NOMO-1 treated with dmso at 0.1 percent for 144 hours (cell line): Measurements from ENCODE around the gene APOE.
"Not testable (repeated sequence)": the region's sequence is repeated elsewhere in the genome, so short reads cannot be mapped to it uniquely, and the experiment has no call there.

Experiments used
- DNase-seq: peaks from one replicate; lab custom pipeline; 2025; ENCODE audit not compliant: unreplicated experiment; lab: John Stamatoyannopoulos, UW

Gene APOE

GRCh38 chr19:44883922-44884321, 21.7 kb upstream of the APOE start:
- DNase-seq = no peak

- DNase-seq = no peak
These were observed 21.0 kb upstream of the APOE start for GRCh38 chr19:44884566-44884965.

GRCh38 chr19:44886141-44886540, 19.5 kb upstream of the APOE start:
- no peak for DNase-seq

- DNase-seq = no peak
These were observed 17.9 kb upstream of the APOE start for GRCh38 chr19:44887648-44888047.

GRCh38 chr19:44888335-44888734, 17.3 kb upstream of the APOE start:
- not testable (repeated sequence) for DNase-seq

GRCh38 chr19:44889830-44890365, 15.7 kb upstream of the APOE start:
- DNase-seq = no peak

GRCh38 chr19:44890366-44891015, 15.1 kb upstream of the APOE start:
- peak; percentile 100 for DNase-seq

DNA sequence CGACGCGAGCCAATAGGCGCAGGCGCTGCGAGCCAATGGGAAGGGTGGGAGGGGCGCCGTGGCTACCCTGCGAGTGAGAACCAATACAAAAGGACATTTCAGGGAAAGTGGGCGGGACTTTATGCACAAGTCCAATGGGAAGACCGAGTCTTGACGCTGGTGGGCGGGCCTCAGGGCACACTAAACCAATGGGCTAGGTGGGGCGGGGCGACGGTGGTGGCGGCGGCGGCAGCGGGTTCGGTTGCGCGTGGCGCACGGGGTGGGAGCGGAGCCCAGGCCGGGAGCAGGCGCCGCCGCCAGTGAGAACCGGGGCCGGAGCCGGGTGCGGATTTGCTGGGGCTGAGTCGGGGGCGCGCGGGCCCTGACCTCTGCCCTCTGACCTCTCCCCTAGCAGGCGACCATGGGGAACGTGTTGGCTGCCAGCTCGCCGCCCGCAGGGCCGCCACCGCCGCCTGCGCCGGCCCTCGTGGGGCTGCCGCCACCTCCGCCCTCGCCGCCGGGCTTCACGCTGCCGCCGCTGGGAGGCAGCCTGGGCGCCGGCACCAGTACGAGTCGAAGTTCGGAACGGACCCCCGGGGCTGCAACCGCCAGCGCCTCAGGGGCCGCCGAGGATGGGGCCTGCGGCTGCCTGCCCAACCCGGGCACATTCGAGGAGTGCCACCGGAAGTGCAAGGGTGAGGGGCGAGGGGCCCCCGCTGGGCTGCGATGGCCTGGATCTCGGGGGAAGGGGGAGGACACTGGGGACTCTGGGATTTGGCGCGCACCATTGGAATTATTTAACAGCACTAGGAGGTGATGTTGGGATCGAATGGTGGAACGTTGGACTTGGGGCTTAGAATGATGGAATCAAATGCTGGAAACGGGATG, 14.3 kb upstream of the APOE start, which contains the start of gene TOMM40:
TSS of gene TOMM40 (plus strand) at position 239 of the 867 bp plus-strand sequence. CDS start at position 401, 162 bp downstream.
- peak; percentile 100 for DNase-seq

GRCh38 chr19:44892932-44893331, 12.7 kb upstream of the APOE start:
- no peak for DNase-seq

DNA sequence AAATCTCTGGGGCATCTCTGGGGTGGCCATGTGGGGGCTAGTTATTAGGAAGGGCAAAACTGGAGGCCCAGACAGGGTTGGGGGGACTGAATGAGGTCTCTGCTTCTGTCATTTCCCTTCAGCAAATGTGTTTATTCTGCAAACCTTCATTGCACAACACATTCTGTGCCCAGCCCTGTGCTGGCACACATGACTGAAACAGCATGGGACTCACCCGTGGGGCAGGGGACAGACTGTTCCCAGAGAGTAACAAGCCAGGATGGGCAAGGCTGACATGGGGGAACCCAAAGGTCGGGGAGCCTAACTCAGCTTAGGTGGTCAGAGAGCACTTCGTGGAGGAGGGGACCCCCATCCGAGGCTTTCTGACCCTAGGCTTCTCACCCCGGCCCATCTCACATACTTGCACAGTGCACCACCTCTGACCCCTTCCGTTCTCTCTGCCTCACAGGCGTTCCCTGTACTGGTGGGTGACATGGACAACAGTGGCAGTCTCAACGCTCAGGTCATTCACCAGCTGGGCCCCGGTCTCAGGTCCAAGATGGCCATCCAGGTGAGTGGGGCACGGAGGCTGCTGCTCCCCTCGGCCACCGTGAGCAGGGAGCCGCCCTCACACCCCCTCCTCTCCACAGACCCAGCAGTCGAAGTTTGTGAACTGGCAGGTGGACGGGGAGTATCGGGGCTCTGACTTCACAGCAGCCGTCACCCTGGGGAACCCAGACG, 12.1 kb upstream of the APOE start:
- DNase-seq = no peak

- no peak for DNase-seq
These were observed 11.6 kb upstream of the APOE start for GRCh38 chr19:44894052-44894400.

DNA sequence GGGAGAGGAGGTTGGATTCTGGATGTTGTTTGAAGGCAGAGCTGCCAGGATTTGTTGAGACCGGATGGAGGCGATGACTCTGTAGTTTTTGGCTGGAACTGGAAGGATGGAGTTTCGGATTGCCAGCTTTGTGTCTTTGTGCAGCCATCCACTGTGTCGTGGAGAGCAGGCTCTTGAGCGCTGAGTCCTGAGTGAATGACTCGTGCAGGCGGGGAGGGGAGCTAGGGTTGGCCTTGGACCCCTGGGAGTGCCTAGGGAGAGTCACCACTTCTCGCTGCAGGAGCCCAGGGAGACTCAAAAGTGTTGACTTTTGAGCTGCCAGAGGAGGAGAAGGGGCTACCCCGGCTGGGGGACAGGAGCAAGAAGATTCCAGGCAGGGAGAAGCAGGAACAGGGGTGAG, 10.7 kb upstream of the APOE start:
- no peak for DNase-seq

- no peak for DNase-seq
These were observed 7.8 kb upstream of the APOE start for GRCh38 chr19:44897835-44898234.

- DNase-seq = no peak
These were observed 5.0 kb upstream of the APOE start for GRCh38 chr19:44900328-44901244.

DNA sequence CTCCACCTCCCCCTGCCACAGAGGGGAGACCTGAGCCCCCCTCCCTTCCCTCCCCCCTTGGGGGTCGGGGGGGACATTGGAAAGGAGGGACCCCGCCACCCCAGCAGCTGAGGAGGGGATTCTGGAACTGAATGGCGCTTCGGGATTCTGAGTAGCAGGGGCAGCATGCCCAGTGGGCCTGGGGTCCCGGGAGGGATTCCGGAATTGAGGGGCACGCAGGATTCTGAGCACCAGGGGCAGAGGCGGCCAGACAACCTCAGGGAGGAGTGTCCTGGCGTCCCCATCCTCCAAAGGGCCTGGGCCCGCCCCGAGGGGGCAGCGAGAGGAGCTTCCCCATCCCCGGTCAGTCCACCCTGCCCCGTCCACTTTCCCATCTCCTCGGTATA, 2.4 kb upstream of the APOE start:
- no peak for DNase-seq

DNA sequence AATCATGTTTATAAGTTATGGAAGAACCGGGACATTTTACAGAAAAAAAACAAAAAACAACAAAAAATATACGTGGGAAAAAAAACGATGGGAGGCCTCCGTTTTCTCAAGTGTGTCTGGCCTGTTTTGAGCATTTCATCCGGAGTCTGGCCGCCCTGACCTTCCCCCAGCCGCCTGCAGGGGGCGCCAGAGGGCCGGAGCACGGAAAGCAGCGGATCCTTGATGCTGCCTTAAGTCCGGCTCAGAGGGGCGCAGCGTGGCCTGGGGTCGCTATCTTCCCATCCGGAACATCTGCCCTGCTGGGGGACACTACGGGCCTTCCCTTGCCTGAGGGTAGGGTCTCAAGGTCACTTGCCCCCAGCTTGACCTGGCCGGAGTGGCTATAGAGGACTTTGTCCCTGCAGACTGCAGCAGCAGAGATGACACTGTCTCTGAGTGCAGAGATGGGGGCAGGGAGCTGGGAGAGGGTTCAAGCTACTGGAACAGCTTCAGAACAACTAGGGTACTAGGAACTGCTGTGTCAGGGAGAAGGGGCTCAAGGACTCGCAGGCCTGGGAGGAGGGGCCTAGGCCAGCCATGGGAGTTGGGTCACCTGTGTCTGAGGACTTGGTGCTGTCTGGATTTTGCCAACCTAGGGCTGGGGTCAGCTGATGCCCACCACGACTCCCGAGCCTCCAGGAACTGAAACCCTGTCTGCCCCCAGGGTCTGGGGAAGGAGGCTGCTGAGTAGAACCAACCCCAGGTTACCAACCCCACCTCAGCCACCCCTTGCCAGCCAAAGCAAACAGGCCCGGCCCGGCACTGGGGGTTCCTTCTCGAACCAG, 1.8 kb upstream of the APOE start:
- peak; percentile 53 for DNase-seq

GRCh38 chr19:44904426-44904994, 1.1 kb upstream of the APOE start:
- DNase-seq = no peak

DNA sequence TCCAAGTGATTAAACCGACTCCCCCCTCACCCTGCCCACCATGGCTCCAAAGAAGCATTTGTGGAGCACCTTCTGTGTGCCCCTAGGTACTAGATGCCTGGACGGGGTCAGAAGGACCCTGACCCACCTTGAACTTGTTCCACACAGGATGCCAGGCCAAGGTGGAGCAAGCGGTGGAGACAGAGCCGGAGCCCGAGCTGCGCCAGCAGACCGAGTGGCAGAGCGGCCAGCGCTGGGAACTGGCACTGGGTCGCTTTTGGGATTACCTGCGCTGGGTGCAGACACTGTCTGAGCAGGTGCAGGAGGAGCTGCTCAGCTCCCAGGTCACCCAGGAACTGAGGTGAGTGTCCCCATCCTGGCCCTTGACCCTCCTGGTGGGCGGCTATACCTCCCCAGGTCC, 2.0 kb downstream of the APOE start:
- no peak for DNase-seq

GRCh38 chr19:44908074-44908835, 2.7 kb downstream of the APOE start:
- no peak for DNase-seq
